Heart right ventricle (tissue), 16 donors: ENCODE measurements around the gene AMER2. TPM values are rescaled to one million over a fixed set of nuclear protein-coding genes. Genes with fewer than 3 reads are reported as not detected.
A peak's percentile ranks its signal among the peaks of the same experiment; 100 is the strongest.

Source experiments
- ATAC-seq, 8 donors: fragments of 200-7000 bp; cut with Tn5 transposase; one replicate each; pipeline ENCODE4 v1.9.1; 2020; ENCODE audit warnings: mild to moderate bottlenecking in 8 of 8, moderate library complexity in 8 of 8, moderate number of reproducible peaks in 1 of 8
- DNase-seq, 2 donors: peaks; one replicate each; pipeline ENCODE4 v3.0.0-alpha.2; 2020
- H3K27ac ChIP-seq, 10 donors: fragments of 200-600 bp; sonication (generic) in 2 of 10; one replicate each; pipeline versions ENCODE4 v1.5.0 to v1.8.0; 2020 to 2022; ENCODE audit warnings: mild to moderate bottlenecking in 3 of 10
- H3K27me3 ChIP-seq, 7 donors: fragments of 200-600 bp; one replicate each; pipeline ENCODE4 v1.8.0; 2021 to 2022; ENCODE audit warnings: mild to moderate bottlenecking in 2 of 7
- H3K36me3 ChIP-seq, 9 donors: fragments of 200-600 bp; sonication (generic) in 1 of 9; one replicate each; pipeline versions ENCODE4 v1.5.0 to v1.8.0; 2020 to 2022; ENCODE audit warnings: mild to moderate bottlenecking in 2 of 9
- H3K4me1 ChIP-seq, 9 donors: fragments of 200-600 bp; sonication (generic) in 1 of 9; one replicate each; pipeline versions ENCODE4 v1.5.0 to v1.8.0; 2020 to 2022; ENCODE audit warnings: mild to moderate bottlenecking in 4 of 9
- H3K4me3 ChIP-seq, 10 donors: fragments of 200-600 bp; sonication (generic) in 2 of 10; one replicate each; pipeline versions ENCODE4 v1.5.0 to v1.8.0; 2020 to 2022; ENCODE audit warnings: mild to moderate bottlenecking in 7 of 10, moderate library complexity in 2 of 10
- H3K9me3 ChIP-seq, 11 donors: fragments of 200-600 bp in 10 of 11; sonication (generic) in 2 of 11; one replicate each; pipeline versions ENCODE4 v1.5.0 to v1.8.0; 2013 to 2022; ENCODE audit warnings: mild to moderate bottlenecking in 2 of 11, control low read depth in 1 of 11, moderate library complexity in 1 of 11
- CTCF ChIP-seq, 9 donors: fragments of 200-600 bp; sonication (generic) in 2 of 9; IDR thresholded peaks; one replicate each; pipeline versions ENCODE4 v1.5.0 to v1.8.0; 2021 to 2022; ENCODE audit warnings: antibody characterized with exemption in 9 of 9, mild to moderate bottlenecking in 5 of 9, moderate library complexity in 1 of 9
- WGBS, 2 donors: extraction: QIAGEN DNeasy Blood & Tissue Kit; methylation state at CpG; one replicate each; pipeline ENCODE4 v1.1.7; 2013; ENCODE audit warnings: inconsistent platforms in 1 of 2; 5-methylcytosine and 5-hydroxymethylcytosine counted together
- intact Hi-C, 10 donors: fragments of 100-400 bp; cut with DNase I; formaldehyde crosslinking; loops; one replicate each; pipeline versions ENCODE4 v1.11.1 to v1.14.2; 2022
- long read RNA-seq, 3 donors: library from polyadenylated mRNA; unstranded; transcript quantifications; one replicate each; pipeline ENCODE4 v2.0.0, GENCODE V29; 2020 to 2021
- polyA plus RNA-seq, 2 donors: library from polyadenylated mRNA; stranded (reverse); fragments of 200-250 nt; gene quantifications; one replicate each; pipeline ENCODE4 v1.2.3, GENCODE V29; 2013
- total RNA-seq, 10 donors: library from RNA; stranded (reverse); fragmentation: NEBNext Ultra II Directional in 3 of 10; extraction: Animal tissue kit (Norgen Biotek cat#: 25700) in 3 of 10; gene quantifications; one replicate each; pipeline versions ENCODE4 v1.2.1 to v1.2.4, GENCODE V29; 2021 to 2023
- donor health status: Arrhythmogenic right ventricular cardiomyopathy.
- donor health status: ischemic (EF 13 %, LVEDD 7.1; RV severe dilation, severe dysfunction).
- donor health status: healthy with polysubstance abuse.
- donor health status: DM: no; HTN: yes; CAD: no.
- donor health status: DM: no; HTN: no; CAD: no.
- donor health status: ischemic (EF 25% LVEDD 6.9; RV normal size, moderate dysfunction).
- donor health status: ischemic (EF 25% LVEDD 5.7; RV mildly dilated, moderate dysfunction).
- donor health status: healthy.
- donor health status: DM: yes; HTN: yes; CAD: no.
- donor health status: Ischemic cardiomyopathy.
- donor health status: ischemic (EF 35%, LVEDD 5.7; RV mildly dilated, moderate dysfunction).
- donor health status: nonischemic (EF 11% LVEDD 7.7; RV severe dilation, severe dysfunction).
- donor health status: DM: yes; HTN: yes; CAD: no.
- donor health status: PGD.
- donor health status: ischemic (EF 29% LVEDD 5.4; RV normal size, mild dysfunction).
- donor health status: nonischemic (EF 23%, LVEDD 6.1; RV moderate dilation, normal function).

Gene AMER2
- not detected for total RNA-seq
- not detected for polyA plus RNA-seq
- long read RNA-seq, donor 1, result 0 reads
- long read RNA-seq, donor 2, result 0 reads
- long read RNA-seq, donor 3, result 0 reads

- H3K4me3 ChIP-seq, result peak within 1 kb of the TSS; percentile 0 to 44 (median 34)
- intact Hi-C loops, result no loop called here
- peak in 1 of 8 donors; percentile 25 for ATAC-seq
- TF ChIP-seq CTCF (IDR thresholded peaks at IDR 0.05), result no peak
- peaks cover 10 to 93% (median 84%) of the 10 kb centered on the region in 7 donors for H3K27me3 ChIP-seq
- H3K9me3 ChIP-seq, result no peaks in the 10 kb centered on the region
- peak in 1 of 2 donors; percentile 22 for DNase-seq
- peaks cover 0 to 11% (median 8%) of the 10 kb centered on the region in 9 donors for H3K4me1 ChIP-seq
- no peaks in the 10 kb centered on the region for H3K36me3 ChIP-seq
- H3K27ac ChIP-seq, result no peak within 1 kb of the TSS
- WGBS, 2 donors, result 2% methylated on average over 49 to 50 of the region's 50 CpGs
These were observed at the start of gene AMER2 for GRCh38 chr13:25171517-25172302. Gene AMER2 (minus strand): TSS chr13:25172288. CDS start chr13:25171619, 669 bp downstream.

GRCh38 chr13:25218019-25218418 lies 45.9 kb upstream of the AMER2 start:
- no peaks in the 10 kb centered on the region for H3K36me3 ChIP-seq
- H3K4me1 ChIP-seq, result peaks cover 0 to 7% (median 0%) of the 10 kb centered on the region in 9 donors
- no peak overlapping the region for H3K27ac ChIP-seq
- 83% methylated on average over 5 of the region's 5 CpGs for WGBS, 2 donors
- DNase-seq (no peak), ATAC-seq (no peak)
- no peak for TF ChIP-seq CTCF (IDR thresholded peaks at IDR 0.05)
- H3K4me3 ChIP-seq, result no peak overlapping the region
- no peaks in the 10 kb centered on the region for H3K9me3 ChIP-seq
- peaks cover 0 to 18% (median 3%) of the 10 kb centered on the region in 7 donors for H3K27me3 ChIP-seq
- intact Hi-C loops, result no loop called here

GRCh38 chr13:25217023-25217885 lies 45.2 kb upstream of the AMER2 start:
- peaks cover 0 to 7% (median 0%) of the 10 kb centered on the region in 9 donors for H3K4me1 ChIP-seq
- no peak for DNase-seq
- no peak for ATAC-seq
- no peak overlapping the region for H3K27ac ChIP-seq
- no peaks in the 10 kb centered on the region for H3K36me3 ChIP-seq
- 54% methylated on average over 12 of the region's 12 CpGs for WGBS, 2 donors
- no peak for TF ChIP-seq CTCF (IDR thresholded peaks at IDR 0.05)
- intact Hi-C loops, result no loop called here
- H3K9me3 ChIP-seq, result no peaks in the 10 kb centered on the region
- H3K27me3 ChIP-seq, result peaks cover 0 to 18% (median 3%) of the 10 kb centered on the region in 7 donors
- H3K4me3 ChIP-seq, result no peak overlapping the region

- H3K9me3 ChIP-seq, result no peaks in the 10 kb centered on the region
- H3K27me3 ChIP-seq, result peaks cover 0 to 6% (median 0%) of the 10 kb centered on the region in 7 donors
- no peak for TF ChIP-seq CTCF (IDR thresholded peaks at IDR 0.05)
- H3K36me3 ChIP-seq, result no peaks in the 10 kb centered on the region
- peaks cover 0 to 7% (median 0%) of the 10 kb centered on the region in 9 donors for H3K4me1 ChIP-seq
- intact Hi-C loops, result no loop called here
- peak overlapping the region in 1 of 10 donors; percentile 30 for H3K27ac ChIP-seq
- 45 to 52% methylated on average over 3 of the region's 3 CpGs for WGBS, 2 donors
- no peak for ATAC-seq
- no peak overlapping the region for H3K4me3 ChIP-seq
- no peak for DNase-seq
These were observed 43.1 kb upstream of the AMER2 start for GRCh38 chr13:25215253-25215575.
